ENCODE data around the gene GNAI2. TPM values are rescaled to one million over a fixed set of nuclear protein-coding genes. Genes with fewer than 3 reads are reported as not detected.
"Not testable (repeated sequence)": the region's sequence is repeated elsewhere in the genome, so short reads cannot be mapped to it uniquely, and the experiment has no call there.

GNAI2 gene
- total RNA-seq, 1 donor from 2014 or later = 429 TPM

DNA sequence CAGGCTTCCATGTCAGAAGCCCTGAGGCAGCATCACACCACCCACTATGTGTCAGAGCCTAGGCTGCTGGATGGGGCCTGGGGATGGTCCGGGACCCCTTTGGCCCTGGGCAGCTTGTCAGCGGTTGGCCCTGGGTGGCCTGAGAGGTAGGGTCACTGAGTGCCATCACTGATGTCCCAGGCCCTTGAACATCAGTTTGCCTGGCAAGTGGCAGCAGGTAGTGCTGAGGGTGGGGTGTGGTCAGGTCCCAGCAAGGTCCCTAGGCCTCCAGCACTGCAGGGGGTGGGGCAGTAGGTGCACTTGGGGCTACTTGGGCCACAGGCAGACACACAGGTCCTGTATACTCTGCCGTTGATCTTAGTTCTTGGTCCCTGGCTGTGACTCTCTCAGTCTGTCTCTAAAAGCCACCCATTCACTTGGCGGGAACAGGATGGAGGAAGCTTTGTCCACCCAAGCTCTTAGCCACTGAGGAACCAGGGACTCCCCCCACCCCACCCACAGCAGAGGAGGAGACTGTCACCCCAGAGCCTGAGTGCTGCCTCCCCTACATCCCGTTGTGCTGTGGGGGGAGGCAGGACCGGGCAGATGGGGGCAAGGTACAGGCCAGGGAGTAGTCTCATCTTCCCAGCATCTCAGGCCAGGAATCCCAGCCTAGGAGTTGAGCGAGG, 5.8 kb downstream of the GNAI2 start:
- intact Hi-C loops (cut with micrococcal nuclease) = no loop called here

GRCh38 chr3:50242381-50242770, 6.4 kb downstream of the GNAI2 start:
- intact Hi-C loops (cut with micrococcal nuclease) = no loop called here

GRCh38 chr3:50242851-50243542, 7.0 kb downstream of the GNAI2 start:
- intact Hi-C loops (cut with micrococcal nuclease) = no loop called here

DNA sequence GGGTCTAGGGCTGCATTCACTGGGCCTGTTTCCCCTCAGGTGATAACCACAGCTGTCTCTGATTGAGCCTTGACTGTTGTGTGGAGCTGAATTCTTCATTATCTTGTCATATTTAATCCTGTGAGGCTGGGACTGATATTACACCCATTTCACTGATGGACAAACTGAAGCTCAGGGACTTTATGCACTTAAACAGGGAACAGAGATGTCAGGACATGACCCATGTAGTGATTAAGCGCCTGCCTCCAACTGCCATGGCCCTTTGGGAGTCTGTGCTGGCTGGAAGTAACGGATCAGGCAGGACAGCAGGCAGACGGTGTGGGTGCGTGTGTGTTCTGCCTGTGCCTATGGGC, 7.5 kb downstream of the GNAI2 start:
- intact Hi-C loops (cut with micrococcal nuclease) = no loop called here

- intact Hi-C loops (cut with micrococcal nuclease) = not testable (repeated sequence)
Observed at GRCh38 chr3:50244813-50245212, 8.8 kb downstream of the GNAI2 start.

DNA sequence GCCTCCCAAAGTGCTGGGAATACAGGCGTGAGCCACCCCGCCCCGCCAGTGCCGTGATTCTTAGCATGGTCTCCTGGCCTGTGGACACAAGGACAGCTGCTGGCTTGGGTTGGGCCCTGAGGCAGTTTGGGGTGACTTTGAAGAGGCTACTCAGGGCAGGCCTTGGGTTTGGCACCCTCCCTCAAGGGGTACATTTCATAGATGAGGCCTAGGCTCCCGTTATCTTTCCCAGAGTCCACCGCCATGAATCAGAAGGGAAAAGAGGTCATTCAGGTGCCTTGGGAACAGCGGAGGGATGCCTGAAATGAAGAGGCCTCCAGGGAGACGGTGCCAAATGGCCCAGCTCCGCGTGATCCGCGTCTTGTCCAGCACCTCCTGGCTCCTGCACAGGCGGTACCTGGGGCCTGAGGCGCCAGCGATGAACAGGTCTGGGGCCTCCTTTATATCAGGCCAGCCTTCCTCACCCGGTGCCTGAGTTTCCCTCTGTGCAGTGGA, 9.3 kb downstream of the GNAI2 start:
- intact Hi-C loops (cut with micrococcal nuclease) = no loop called here

DNA sequence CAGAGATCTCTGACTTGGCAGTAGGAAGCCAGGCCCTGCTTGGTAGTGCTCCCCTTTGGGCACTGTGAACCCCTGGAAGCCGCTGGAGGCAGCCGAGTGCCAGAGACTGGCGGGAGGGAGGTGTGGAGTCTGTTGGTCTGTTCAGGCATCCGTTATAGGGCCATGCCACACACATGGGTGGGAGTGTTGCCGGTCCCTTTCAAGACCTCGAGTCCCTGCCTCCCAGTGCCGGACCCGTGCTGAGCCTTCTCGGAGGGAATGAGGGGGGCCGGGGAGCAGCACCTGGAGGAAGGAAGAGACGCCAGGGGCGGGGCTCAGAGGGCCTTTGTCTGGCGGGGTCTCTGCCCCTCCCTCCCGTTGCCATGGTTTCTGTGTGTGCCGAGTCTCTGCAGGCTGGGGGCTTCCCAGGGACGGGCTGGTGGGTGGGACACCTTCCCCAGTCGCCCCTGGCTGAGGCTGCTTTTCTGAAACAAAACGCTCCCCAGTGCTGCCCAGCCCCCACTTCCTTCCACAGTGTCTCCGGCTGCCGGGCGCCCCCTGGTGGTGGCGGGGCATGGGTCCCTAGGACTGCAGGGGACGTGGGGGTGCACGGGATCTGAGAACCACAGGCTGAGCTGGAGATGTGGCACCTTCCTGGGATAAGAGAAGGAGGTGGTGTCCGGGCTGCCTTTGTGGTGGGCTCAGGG, 10.0 kb downstream of the GNAI2 start:
- intact Hi-C loops (cut with micrococcal nuclease) = loop anchor here (1.0 kb wide), 5 partner anchors 8 to 52 kb away; no protein-coding TSS in a partner anchor

GRCh38 chr3:50246517-50246954, 10.5 kb downstream of the GNAI2 start:
- intact Hi-C loops (cut with micrococcal nuclease) = loop anchor here (1.0 kb wide), 5 partner anchors 8 to 52 kb away; no protein-coding TSS in a partner anchor

DNA sequence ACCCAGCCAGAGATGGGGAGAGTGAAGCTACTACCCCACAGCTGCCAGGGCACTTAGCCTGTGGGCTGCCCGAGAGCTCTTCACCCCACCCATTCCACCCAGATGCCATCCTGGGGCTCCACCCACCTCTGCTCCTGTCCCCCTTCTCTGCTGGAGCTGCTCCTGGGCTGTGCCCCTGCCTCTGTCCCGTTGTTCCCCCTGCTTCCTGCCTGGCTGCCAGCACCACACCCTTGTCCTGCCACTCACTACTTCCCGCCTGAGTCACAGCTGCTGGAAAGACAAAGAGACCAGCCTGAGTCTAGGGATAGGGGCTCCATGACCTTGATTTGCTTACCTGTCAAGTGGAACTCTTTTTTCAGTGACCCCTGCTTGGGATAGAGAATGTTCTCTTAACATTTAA, 12.4 kb downstream of the GNAI2 start:
- intact Hi-C loops (cut with micrococcal nuclease) = no loop called here

DNA sequence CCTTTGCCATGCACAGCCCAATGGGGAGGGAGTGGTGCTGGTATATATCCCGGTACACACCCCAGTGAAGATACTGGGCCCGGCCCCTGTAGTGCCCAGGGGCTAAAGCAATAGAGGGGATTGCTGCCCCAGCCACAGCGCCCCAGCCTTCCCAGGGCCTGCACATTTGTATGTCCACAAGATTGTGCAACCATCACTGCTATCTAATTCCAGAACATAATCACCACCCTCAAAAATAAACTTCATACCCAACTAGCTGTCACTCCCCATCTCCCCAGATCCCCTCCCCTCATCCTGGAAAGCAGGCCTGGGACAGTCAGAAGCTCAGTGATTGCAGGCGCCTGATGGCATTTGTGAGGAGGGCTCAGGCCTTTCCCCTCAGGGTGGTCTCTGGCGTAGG, 13.5 kb downstream of the GNAI2 start:
- intact Hi-C loops (cut with micrococcal nuclease) = no loop called here

GRCh38 chr3:50250514-50250913, 14.5 kb downstream of the GNAI2 start:
- intact Hi-C loops (cut with micrococcal nuclease) = no loop called here

- intact Hi-C loops (cut with micrococcal nuclease) = no loop called here
Observed at GRCh38 chr3:50251220-50251619, 15.2 kb downstream of the GNAI2 start.

DNA sequence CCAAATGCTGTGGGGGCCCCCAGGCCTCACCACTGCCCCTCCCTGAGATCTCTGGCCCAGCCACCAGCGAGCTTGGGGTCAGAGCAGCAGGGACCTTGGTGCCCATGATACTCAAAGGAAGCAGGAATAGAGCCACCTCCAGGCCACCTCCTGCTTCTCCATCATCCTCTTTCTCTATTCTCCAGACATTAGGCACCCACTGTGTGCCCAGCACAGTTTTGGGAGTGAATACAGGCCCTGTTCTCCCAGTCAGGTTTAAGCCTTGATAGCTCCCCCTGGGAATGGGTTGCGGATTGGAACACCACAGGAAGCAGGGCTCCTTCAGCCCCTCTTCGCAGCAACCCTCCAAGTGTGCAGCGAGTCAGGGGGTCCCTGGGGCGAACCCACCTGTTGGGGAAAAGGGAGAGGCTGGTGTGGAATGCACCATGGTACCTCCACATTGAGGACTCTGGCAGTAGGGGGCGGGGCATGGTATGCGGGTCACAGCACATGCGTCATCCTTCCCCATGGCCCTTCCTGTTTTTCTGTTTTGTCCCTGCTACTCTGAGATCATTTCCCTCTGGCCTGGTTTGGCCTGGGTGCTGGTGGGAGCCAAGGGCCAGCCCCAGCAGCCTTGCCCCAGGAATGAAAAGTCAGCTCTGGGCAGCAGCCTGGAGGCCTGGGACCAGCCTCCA, 18.7 kb downstream of the GNAI2 start:
- intact Hi-C loops (cut with micrococcal nuclease) = no loop called here

GRCh38 chr3:50255251-50255615, 19.2 kb downstream of the GNAI2 start:
- intact Hi-C loops (cut with micrococcal nuclease) = no loop called here

DNA sequence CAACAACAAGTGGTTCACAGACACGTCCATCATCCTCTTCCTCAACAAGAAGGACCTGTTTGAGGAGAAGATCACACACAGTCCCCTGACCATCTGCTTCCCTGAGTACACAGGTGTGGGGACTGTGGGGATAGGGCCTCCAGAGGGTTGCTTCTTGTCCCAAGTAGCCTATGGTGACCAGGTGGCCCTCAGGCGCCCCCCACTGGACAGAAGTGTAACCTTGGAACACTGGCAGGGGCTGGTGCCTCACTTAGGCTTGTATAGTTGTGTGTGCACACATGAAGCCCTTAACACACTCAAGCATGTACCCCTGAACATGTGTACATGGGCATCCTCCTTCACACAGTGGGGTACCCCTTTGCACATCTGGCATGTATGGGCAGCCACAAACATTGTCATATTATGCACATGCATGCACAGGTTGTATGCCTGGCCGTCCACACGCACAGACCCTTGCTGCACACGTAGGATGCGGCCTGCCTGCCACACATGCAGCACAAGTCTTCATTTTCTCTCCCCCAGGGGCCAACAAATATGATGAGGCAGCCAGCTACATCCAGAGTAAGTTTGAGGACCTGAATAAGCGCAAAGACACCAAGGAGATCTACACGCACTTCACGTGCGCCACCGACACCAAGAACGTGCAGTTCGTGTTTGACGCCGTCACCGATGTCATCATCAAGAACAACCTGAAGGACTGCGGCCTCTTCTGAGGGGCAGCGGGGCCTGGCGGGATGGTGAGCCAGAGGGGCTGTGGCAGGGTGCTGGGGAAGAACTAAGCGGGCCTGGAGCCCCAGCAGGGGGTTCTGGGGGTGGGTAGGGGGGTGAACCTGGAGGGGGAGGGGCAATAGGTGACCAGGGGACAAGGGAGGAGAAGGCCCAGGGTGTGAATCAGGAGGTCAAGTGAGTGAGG, 21.2 kb downstream of the GNAI2 start:
- intact Hi-C loops (cut with micrococcal nuclease) = no loop called here

GRCh38 chr3:50258029-50258680, 22.2 kb downstream of the GNAI2 start:
- intact Hi-C loops (cut with micrococcal nuclease) = no loop called here

- intact Hi-C loops (cut with micrococcal nuclease) = no loop called here
Observed at GRCh38 chr3:50258979-50259378, 23.0 kb downstream of the GNAI2 start.

- intact Hi-C loops (cut with micrococcal nuclease) = loop anchor here (1.0 kb wide), 4 partner anchors 13 to 33 kb away; partner anchors contain the start of gene IFRD2
Observed at GRCh38 chr3:50259432-50260026, 23.5 kb downstream of the GNAI2 start.

Data from T-helper 2 cell treated with Interferon-gamma antibody and Interleukin-4, amounts not matched to agents 100 ng/mL and 5 ng/mL, for 36 hours (primary cell).